ENCODE data around the gene SFN. TPM values are rescaled to one million over a fixed set of nuclear protein-coding genes. Genes with fewer than 3 reads are reported as not detected.
"Not testable (repeated sequence)": the region's sequence is repeated elsewhere in the genome, so short reads cannot be mapped to it uniquely, and the experiment has no call there.

The SFN gene
- total RNA-seq, 4 donors from 2014 or later = 0.38 to 4.9 (median 1.9) TPM; not detected in 1

DNA sequence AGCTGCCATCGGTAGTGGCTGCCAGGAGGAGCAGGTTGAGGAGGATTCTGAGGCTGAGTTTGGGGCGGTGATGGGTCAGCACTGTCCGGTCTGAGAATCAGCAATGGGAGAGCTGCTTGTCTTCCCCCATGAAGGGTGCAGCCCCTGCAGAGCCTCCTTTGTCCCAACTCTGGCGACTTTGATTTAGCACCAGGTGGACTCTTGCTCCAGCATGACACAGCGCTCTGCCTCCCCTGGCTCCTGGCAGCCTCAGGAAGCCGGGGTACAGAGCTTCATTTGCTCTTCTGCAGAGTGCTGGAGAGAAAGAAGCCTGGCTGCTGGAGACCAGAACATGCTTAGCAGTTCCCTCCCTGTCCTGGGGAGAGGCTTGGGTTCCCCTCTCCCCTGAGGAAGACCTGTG is 23.2 kb upstream of the SFN start:
- TF ChIP-seq CTCF (IDR thresholded peaks at IDR 0.05) = no peak
- ATAC-seq (ENCODE audit: low FRiP score) = no peak
- DNase-seq (ENCODE audit: low spot score) = no peak

GRCh38 chr1:26844424-26845196 is 18.3 kb upstream of the SFN start:
- ATAC-seq (ENCODE audit: low FRiP score) (no peak), DNase-seq (ENCODE audit: low spot score) (no peak)
- no peak for TF ChIP-seq CTCF (IDR thresholded peaks at IDR 0.05)

DNA sequence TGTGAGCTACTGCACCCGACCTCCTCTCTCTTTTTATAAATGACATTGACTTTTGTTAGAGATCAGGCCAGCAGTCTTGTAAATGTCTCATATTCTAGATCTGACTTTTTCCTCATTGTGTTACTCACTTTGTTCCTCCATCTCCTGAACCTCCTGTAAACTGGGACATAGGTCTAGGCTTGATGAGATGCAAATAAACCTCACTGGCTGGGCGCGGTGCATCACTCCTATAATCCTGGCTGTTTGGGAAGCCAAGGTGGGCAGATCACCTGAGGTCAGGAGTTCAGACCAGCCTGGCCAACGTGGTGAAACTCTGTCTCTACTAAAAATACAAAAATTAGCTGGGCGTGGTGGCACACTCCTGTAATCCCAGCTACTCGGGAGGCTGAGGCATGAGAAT is 15.1 kb upstream of the SFN start:
- DNase-seq (ENCODE audit: low spot score); ATAC-seq (ENCODE audit: low FRiP score): not testable (repeated sequence)

GRCh38 chr1:26848499-26848898 is 14.4 kb upstream of the SFN start:
- ATAC-seq (ENCODE audit: low FRiP score) (no peak), DNase-seq (ENCODE audit: low spot score) (no peak)
- TF ChIP-seq CTCF (IDR thresholded peaks at IDR 0.05) = no peak

DNA sequence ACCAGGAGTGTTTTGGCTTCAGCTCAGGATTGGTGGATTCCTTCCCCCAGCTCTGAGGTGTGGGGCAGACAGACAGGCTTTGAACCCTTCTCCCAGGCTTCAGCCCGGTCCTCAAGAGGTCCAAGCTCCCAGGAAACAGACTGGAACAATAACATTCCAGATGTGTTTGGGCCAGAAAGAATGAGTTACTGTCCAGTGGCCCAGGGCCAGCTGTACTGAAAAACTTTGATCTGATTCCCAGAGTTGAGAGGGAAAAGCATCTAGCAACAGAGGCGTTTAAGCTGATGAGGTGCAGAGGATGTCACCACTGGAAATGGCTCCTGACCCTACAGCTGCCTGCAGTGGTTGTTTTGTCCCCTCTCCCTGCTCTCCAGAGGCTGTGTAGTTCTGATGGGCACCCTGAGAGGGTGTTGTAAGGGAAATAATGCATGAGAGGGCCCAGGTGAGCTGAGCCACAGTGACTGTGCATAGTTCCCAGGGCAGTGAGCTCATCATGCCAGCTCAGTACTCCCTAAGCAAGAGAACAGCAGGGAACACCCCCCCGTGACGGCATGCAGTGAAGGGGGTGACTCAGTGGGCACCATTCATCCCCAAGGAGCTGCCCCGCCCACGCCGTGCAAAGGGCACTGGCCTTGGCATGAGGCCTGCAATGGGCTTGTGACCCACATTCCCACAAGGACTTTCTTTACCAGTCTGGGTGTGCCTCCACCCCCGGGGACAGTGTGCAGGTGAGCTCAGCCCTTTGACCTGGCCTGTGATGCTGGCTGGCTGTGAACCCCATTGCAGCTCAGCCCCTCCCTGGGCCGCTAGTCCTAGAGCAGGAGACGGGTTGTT is 13.8 kb upstream of the SFN start:
- ATAC-seq (ENCODE audit: low FRiP score) (peak; percentile 90), DNase-seq (ENCODE audit: low spot score) (peak; percentile 49)

DNA sequence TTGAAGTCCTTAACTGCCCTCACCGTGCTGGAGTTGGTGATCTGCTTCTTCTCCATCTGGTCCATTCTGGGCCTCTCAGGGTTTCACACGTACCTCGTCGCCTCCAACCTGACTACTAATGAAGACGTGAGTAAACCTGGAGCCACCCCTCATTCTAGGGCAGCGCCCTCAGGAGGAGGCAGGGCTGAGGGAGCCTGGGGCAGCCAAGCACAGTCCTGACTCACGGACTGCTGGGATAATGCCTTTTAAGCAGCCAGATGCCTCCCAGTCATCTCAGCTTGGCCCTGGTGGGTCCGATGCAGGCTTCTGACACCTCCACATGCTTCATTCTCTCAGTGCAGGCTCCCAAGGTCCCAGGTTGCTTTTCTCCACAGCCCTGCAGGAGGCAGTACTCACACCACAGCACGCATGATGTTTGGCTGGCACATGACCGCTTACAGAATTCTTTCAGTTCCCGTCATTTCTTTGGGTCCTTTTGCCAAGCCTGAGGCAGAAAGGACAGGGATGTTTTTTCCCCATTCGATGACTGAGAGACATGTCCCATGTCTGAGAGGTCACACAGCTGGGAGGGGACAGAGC is 11.8 kb upstream of the SFN start:
- TF ChIP-seq CTCF (IDR thresholded peaks at IDR 0.05) = no peak
- ATAC-seq (ENCODE audit: low FRiP score) (no peak), DNase-seq (ENCODE audit: low spot score) (no peak)

More for the DNA sequence above, 13.8 kb upstream of the SFN start:
- no peak for TF ChIP-seq CTCF (IDR thresholded peaks at IDR 0.05)

DNA sequence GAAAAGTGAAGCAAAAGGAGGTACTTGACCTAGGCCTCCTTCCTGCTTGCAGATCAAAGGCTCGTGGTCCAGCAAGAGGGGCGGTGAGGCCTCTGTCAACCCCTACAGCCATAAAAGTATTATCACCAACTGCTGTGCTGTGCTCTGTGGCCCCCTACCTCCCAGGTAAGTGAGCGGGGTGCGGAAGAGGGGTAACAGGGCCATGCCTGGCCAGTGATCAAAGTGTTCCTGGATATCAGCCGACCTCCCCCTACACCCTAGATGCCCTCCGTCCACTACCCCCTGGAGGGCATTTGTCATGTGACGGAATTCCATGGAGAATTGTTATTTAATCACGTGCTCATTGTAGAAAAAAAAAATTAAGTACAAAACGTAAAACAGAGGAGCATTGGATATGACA is 10.2 kb upstream of the SFN start:
- ATAC-seq (ENCODE audit: low FRiP score) (no peak), DNase-seq (ENCODE audit: low spot score) (no peak)
- no peak for TF ChIP-seq CTCF (IDR thresholded peaks at IDR 0.05)
